NT2/D1 (cell line): ENCODE measurements around the gene ABCA7.

Experiments used
- YY1 ChIP-seq: IDR thresholded peaks from 2 replicates; pipeline ENCODE4 v1.6.1; 2011; ENCODE audit not compliant: insufficient read length, insufficient read depth
- ZNF274 ChIP-seq: IDR thresholded peaks from 2 replicates; pipeline ENCODE4 v1.6.1; 2011; ENCODE audit warnings: mild to moderate bottlenecking, low read depth, low read length

DNA sequence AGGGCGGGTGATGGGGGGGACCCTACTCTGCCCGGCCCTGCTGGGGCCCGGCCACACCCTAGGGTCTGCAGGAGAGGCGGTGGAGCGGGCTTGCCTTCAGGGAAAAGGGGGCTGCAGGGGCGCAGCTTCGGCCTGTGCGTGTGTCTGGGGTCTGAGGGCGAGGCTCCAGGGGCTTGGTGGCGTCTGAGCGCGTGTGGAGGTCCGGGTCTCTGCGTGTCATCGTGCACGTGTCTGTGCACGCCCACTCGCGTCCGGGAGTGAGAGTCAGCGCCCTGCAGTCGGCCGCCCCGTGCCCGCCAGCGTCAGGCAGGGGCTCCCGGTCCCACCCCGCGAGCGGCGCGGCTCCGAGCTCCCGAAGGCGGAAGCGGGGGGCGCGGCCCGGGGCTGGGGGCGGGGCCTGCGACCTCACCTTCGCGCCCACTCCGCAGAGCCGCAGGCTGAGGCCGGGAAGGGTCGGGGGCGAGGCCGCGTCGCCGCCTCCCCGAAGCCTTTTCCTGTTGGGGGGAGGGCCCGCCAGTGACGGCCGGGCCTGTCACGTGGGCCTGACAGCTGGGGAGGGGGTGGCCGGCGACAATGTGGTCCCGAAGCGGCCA, 26.9 kb downstream of the ABCA7 start, which contains the start of gene ARHGAP45:
- no peak for TF ChIP-seq YY1
- TF ChIP-seq ZNF274: no peak
